DMS114 treated with DMSO at 0.1 percent for 48 hours (cell line): Measurements from ENCODE around the gene AQP1.

Source experiments
- DNase-seq: peaks from one replicate; lab custom pipeline; 2025; ENCODE audit not compliant: unreplicated experiment; lab: John Stamatoyannopoulos, UW

The AQP1 gene

DNA sequence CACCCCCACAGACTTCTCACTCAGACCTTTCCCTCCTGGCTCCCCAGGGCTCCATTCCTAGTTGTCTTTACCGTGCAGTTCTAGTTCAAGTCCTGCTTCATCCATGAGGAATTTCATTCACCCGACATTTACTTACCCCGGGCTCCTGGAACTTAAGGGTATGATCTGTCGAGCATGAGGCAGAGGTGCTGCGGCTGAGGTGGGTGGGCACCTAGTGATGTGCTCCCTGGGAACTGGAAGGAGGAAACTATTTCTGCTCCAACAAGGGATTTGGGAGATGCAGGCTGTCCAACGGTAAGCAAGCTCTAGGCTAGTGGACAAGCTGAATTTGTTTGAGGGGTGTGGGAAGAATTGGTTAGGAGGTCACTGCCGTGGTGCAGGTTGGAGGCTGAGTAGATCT lies 30.2 kb upstream of the AQP1 start:
- no peak for DNase-seq

DNA sequence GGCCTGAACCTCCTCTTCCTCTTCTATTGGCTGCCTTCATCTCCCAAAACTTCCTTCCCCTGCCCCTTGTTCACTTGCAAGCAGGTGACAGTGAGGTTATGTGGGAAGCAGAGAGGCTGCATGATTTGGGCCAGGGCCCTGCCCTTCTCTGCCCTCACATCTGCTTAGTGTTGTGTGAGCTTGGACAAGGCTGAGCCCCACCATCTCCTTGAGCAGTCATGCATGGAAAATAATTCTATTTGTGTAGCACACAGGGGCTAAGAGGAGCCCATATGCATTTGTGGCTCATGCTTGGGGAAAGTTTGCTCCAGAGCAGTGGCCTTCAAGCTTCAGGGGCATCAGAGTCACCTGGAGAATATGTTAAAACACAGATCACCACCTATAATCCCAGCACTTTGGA lies 26.8 kb upstream of the AQP1 start:
- no peak for DNase-seq

DNA sequence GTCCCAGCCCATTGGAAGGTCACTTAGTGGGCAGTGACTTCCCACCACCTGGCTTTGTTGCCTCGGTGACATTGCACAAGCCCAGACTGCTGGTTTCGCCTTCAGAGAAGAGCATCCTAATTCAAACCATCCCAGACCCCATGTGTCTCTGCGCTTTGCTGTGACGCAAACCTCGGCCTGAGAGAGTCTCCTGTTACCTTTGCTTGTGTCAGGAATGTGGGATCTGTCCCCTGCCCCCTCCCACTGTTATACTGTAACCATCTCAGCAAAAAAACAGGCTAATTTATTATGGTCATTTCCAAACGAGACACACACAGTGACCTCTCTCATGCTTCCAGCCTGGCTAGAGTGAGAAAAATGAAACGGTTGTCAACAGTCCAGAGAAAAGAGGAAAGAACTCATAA lies 25.0 kb upstream of the AQP1 start:
- DNase-seq, result no peak

DNA sequence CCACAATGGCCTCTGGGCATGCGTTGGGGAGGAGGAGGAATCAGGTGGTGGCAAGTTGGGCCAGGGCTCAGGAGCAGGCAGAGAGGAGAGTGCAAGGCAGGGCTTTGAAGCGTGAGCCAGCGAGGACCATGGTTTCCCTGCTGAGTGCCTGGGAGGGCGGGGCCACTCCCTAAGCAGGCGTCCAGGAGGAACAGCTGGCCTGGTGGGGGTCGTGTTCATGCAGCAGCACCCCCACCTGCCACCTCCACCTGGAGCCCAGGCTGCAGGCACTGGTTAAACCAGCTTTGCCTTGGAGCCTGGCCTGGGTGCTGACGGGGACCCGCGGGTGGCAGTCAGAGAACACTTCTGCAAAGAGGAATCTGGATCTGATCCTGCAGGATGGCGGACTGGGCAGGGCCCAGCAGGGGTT lies 24.2 kb upstream of the AQP1 start:
- DNase-seq, result no peak

DNA sequence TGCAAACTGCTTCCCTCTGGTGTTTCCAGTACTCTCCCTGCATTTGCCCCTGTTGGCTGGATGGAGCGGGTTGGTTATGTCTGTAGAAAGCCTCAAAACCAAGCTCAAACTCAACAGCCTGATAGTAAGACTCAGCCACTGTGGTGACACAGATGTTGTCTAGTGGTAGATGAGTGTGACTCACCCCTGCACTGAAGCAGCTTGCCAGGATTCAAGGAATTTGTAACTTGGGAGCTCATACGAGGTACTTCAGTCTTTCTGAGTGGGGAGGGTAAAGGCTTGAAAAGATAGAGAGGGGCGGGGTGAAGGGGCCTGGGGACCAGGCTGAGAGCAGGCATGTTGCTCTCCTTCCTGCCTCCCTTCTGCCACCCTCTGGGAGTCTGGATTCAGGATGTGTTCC lies 22.9 kb upstream of the AQP1 start:
- no peak for DNase-seq

DNA sequence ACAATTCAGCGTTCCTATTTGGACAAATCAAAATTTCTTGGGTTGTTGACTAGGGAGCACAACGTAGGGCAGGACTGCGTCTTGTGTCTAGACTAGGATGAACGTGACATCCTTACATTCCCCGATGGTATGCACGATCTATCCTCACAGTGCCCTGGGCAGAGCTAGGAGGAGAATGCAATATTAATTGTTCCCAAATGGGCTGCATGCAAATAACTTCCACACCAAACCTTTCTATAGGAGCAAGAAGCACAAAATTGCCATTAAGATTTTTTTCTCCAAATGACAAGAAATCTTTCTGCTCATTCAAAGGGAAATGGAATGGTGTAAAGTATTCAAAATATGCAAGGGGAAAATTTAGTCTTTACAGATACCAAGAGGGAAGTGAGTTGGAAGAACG lies 21.4 kb upstream of the AQP1 start:
- no peak for DNase-seq

DNA sequence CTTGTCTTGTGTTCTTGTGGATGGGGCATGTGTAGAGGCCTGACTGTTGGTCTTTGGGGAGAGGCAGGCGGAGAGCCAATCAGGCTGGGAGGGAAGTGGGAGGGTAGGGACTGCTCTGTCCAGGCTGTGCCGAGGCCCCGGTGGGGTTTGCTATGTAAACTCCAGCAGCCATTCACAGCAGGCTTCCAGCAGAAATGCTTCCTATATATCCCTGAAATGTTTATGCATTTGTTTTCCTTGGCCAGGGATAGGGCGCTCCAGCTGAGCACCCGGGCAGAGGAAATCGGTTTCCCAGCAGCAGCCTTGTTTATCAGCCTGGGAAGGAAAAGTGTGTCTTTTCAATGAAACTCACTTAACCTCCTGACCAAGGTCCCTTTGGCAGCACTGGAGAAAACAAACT lies 18.3 kb upstream of the AQP1 start:
- DNase-seq, result no peak

DNA sequence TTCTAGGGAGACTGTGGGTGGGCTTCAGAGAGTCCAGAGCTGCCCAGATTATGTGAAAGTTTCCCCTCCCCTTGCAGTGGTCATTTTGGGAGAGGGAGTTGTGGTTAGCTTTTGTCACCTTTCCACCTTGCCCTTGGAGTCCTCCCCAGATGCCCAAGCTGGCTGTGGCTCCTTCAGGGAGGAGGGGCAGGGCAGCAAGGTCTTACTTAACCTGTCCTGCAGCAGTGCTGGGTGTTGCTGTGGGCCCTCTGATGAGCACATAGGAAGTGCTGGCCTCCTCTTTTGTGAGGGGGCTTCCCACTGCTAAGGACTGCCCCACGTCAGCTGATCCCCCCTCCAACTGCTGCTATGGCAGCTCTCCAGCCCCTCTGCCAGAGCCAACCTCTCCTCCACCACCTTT lies 17.6 kb upstream of the AQP1 start:
- no peak for DNase-seq

DNA sequence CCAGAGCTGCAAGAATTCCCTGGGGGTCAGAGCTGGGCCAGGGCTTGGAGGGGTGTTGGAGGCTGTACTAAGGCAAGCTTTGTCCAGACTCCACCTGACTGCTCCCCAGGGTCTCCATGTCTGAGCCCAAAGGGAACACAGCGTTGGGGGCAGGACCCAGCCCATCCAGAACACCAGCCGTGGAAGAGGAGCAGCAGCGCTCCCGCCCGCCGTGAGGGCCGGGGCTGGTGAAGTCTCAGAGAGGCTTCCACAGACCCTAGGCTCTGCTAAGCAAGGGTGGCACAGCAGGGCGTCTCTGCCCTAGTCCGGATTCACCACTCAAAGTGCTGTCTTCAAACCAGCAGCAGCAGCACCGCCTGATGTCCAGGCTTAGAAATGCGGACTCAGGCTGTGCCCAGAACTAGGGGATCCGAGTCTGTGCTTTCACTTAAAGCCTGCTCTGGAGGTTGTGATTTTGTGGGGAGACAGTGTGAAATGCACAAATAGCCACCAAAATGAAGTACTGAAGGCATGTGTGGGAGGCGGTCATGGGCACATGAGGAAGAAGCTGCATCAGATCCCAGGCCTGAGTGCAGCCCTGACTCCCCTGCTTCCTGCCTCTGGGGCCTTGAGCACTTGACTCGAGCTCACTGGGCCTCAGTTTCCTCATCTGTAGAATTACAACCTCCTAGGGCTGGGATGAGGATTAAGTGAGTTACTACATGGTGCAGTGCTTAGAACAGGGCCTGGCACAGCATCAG lies 16.6 kb upstream of the AQP1 start:
- DNase-seq, result no peak

DNA sequence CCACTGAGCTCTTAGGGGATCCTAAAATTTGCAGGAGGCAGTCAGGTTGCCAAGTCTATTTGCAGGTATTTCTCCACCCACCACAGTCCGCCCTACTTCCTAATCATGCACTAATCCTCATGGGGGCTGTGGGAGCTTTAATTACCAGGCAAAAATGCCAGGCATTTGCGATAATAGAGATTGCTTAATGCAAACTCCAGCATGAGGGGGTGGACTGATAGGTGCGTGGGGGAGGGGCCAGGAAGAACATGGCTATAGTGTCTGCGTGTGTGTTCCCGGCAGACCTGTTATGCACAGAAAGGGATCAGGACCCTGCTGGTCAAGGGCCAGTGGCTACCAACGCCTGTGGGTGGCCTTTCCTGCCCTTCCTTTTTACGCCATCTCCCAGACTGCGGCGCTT lies 15.6 kb upstream of the AQP1 start:
- DNase-seq, result no peak

DNA sequence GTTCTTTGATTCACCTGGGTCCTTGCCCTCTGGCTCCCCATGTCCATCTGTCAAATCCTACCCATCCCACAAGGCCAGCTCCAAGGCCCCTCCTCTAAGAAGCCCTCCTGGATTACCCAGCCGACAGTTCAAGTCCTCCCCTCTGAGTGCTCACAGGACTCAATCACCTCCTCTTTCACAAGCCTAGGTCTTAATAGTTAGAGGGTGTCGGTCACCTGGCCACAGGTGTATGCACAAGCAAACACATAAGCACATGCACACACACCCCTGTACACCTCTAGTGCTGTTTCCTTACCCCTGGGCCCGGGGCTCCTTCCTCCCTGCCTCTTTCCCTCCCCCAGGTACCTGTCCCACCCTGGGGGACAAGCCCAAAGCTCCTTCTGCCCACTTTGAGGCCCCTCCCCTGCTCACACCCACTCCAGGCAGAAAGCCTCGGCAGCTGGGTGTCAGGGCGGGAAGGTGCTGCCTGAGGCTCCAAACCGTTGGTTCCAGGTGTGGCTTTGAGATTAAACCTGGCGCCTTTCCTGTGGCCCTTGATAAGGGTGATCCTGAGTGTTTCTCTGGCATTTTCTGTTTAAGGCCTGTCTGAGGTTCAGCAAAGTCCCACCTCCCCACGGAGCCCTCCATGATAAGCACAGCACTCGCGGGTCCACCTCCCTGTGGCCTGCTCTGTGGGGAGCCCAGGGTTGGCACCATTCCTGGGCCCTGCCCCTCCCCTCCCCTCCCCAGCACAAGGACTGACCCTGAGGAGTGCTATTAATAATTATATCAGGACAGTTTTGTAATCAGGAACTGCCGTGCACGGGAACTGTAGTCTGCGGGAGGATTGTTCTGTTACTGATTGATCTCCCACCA lies 14.6 kb upstream of the AQP1 start:
- DNase-seq, result no peak

DNA sequence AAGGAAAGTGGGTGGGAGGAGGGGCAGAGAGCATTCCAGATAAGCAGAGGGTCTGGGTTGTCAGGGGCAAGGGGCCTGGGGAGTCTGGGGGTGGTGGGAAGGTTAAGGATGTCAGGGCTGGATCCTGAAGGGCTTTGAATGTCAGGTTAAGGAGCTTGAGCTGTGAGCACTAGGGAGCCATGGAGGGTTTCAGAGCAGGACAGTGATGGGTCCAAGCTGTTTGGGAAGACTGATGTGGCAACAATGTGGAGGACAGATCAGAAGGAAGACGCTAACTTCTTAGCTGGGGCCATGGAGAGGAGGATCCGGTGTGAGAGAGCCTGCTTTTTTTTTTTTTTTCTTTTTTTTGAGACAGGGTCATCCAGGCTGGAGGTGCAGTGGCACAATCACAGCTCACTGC lies 13.9 kb upstream of the AQP1 start:
- DNase-seq, result no peak

DNA sequence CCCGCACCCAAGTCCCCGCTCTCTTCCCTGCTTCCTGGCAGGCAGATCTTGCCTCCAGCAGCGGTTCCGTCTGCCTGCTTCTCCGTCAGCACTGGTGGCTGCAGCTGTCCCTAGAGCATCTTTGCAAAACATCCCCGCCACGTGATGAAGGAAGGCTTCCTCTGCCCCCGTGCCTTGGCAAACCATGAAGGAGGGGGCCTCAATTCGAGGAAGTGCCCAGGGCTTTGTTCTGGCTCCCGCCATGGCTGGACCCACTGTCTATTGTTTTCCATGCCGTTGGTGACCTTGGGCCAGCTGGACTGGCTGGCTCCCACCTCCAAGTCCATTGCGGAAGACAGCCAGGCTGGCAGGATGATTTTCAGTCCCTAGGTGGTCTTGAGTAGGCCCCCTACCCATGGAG lies 13.2 kb upstream of the AQP1 start:
- no peak for DNase-seq

DNA sequence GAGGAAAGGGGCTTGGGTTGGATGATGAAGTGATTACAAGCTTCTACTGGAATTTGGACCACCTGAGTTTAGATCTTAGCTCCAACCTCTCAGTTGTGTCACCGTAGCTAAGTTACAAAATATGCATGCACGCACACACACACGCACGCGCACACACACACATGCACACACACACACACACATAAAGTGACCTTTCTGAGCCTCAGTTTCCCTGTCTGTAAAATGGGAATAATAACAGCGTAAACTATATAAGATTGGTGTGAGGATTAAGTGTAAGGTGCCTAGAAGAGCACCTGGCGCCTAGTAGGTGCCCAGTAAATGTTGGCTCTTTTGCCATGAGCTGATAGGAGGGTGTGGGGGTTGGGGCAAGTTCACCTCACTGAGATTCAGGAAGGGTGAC lies 12.6 kb upstream of the AQP1 start:
- DNase-seq, result no peak

DNA sequence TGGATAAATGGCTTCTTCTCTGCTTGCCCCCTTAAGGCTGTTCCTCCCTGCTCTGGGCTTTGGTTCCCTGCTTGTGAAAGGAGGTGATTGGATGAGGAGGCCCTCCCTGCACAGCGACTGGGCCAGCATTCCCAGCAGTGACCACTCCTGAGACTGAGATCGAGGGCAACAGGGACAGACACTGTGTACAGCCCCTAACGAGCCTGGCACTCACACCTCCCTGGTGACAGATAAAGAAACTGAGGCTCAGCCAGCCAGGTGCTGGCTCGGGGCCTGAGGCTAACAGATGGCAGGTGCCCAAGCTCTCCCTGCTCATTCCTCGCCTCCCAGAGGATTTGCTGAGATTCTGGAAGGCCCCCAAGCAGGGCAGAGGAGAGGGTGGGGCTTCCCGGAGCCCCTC lies 12.0 kb upstream of the AQP1 start:
- DNase-seq, result no peak

DNA sequence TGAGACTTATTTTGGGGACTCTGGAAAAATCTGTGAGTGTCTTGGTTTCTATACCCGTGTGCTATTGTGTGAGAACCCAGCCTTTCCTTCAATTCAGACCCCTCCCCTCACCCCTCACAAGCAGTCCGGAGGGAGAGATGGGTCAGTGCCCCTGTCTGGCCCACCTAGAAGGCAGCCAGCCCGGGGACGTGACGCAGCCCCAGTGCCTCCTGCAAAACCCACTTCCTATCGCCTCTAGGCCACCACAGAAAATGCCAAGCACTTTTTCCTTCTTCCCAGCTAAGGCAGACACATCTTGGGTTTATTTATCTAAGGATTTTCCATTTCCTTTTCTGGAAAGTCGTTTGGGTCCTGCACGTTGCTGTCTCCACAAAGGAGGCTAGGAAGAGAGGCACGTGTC lies 11.6 kb upstream of the AQP1 start:
- DNase-seq, result no peak

DNA sequence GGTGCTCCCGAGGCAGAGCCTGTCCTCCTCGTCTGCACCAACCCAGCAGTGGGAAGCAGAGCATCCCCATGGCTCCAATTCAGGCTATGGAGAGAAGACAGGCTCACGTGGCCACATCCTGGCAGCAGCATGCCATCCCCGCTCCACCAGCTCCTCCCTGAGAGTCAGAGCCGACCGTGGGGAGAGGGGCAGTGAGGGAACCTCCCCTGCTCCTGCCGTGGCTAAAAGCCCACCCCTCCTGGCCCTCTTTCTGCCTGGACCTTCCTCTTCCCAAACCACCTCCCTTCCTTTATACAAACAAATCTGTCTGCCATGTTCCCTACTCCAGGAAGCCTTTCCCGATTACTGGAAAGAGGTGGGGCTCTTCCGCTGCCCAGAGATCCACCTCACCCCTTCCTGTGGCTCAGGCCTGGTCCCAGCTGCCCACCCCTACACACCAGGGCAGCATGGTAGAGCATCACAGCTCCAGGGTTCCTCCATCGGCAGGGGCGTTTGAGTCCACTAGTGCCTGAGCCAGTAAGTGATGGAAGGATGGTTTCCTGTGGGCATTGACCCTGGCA lies 10.8 kb upstream of the AQP1 start:
- no peak for DNase-seq

DNA sequence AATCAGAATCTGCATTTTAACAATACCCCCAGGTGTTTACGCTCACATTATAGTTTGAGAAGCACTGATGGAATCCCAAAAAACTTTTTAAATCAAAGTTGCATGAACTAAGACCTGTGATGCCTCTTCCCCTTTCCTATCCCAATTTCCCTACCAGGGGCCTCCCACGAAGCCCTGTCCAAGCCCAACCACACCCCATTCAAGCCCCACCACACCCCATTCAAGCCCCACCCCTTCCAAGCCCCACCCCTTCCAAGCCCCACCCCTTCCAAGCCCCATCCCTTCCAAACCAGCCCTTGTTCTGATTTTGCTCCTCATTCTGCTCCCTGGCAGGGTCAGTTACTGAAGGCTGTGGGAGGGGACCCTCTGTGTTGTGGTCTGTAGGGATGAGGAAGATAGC lies 9.8 kb upstream of the AQP1 start:
- DNase-seq, result no peak

DNA sequence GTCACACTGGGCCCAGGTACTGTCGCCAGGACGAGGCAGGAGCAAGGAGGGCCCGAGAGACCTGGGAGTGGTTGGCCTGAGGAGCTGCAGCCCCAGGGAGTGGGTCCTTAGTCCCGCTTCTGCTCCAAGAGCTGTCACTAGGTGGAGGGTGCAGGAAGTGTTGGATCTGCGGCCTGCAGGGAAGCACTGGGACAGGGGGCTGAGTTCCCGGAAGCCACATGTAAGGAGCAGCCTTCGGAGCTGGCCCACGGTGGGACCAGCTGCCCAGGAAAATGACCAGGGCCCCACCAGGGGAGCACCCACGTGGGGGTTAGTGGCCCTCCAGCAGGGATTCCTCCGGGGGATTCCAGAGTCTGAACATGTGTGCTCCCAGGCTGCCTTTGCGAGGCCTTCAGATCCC lies 9.2 kb upstream of the AQP1 start:
- DNase-seq, result no peak

DNA sequence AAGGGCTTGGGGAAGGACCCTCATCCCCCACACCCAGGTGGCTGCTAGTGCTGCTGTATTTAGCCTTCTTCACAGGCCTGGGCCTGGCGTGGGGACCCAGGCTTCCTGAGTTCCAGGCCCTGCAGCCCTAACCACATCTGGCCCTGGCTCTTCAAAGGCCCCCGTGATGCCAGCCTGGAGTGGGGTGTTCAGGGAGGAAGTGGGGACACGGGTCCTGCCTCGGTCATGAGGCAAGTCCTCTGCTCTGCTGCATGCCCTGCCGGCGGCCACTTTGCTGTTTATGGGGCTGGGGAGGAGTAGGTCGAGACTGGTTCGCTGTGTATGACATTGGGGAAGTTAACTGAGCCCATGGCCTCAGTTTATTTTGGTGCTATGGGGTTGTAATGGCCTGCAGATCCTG lies 8.5 kb upstream of the AQP1 start:
- no peak for DNase-seq

DNA sequence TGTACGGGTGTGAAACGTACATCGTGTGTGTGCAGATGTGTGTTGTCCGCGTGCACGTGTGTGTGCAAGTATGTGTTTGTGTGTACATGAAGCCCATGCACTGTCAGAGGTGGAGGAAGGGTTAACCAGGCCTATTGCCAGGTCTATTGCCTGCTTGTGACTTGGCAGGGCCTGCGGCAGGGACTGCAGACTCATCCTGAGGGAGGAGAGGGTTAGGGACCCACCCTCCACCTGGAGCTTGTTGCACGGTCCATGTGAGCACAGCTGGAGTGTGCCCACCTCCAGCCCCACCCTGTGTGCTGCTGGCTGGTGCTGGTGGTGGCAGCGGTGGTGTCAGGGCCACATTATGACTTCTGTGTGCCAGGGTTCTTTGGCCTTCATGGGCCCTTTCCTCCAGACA lies 7.1 kb upstream of the AQP1 start:
- DNase-seq, result no peak
